Activated naive CD4-positive, alpha-beta T cell treated with anti-CD3 and anti-CD28 coated beads, Interleukin-2, amount 10 ng/mL, durations not matched to agents 7 days and 5 days (primary cell): ENCODE measurements around the gene C5orf63.

ENCODE experiments used
- CTCF ChIA-PET: fragments of 350-600 bp; sonication (Branson Sonifier 250); formaldehyde crosslinking; loops from one replicate; lab custom pipeline; 2021; ENCODE audit warnings: antibody characterized with exemption; lab: Charles Lee
- DNase-seq: peaks from one replicate; pipeline ENCODE4 v3.0.0-alpha.2; 2020
- H3K27ac Mint-ChIP-seq: one replicate; pipeline ENCODE4 v1.8.0; 2021; ENCODE audit warnings: mild to moderate bottlenecking, moderate library complexity, mixed read lengths
- H3K27me3 Mint-ChIP-seq: one replicate; pipeline ENCODE4 v1.8.0; 2021; ENCODE audit warnings: mild to moderate bottlenecking, mixed read lengths
- H3K36me3 Mint-ChIP-seq: one replicate; pipeline ENCODE4 v1.8.0; 2021; ENCODE audit warnings: mixed read lengths
- H3K4me1 Mint-ChIP-seq: one replicate; pipeline ENCODE4 v1.8.0; 2021; ENCODE audit warnings: mixed read lengths
- H3K4me3 Mint-ChIP-seq: one replicate; pipeline ENCODE4 v1.8.0; 2021; ENCODE audit warnings: mild to moderate bottlenecking, moderate library complexity, mixed read lengths
- H3K9me3 Mint-ChIP-seq: one replicate; pipeline ENCODE4 v1.8.0; 2021; ENCODE audit warnings: mixed read lengths

Gene C5orf63

DNA sequence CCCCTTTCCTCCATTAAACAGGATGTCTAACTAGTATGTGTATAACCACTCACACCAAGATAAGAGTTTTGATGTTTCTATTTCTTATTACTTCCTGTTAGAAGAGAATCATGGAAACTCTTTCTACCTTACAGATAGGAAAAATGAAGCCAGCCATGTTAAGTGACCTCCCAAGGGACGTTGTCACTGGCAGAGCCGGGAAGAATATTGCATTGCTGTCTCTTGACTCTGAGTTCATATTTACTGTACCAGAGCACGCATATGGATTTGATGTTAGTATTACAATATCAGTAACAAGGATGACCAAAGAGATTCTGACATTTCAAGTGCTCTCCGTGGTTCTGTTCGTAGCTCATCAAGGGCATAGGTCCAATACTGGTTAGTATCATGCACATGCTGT lies 12.5 kb upstream of the C5orf63 start:
- Mint-ChIP-seq H3K27ac (no peak overlapping the region), H3K36me3 (no peaks in the 10 kb centered on the region), H3K27me3 (peaks cover 3% of the 10 kb centered on the region), H3K4me1 (peaks cover 6% of the 10 kb centered on the region), H3K4me3 (no peak overlapping the region), H3K9me3 (no peaks in the 10 kb centered on the region)
- no peak for DNase-seq
- CTCF ChIA-PET = no interaction called here

- no peak for DNase-seq
- CTCF ChIA-PET = no interaction called here
- H3K4me1 Mint-ChIP-seq = peaks cover 6% of the 10 kb centered on the region
- peaks cover 5% of the 10 kb centered on the region for H3K27me3 Mint-ChIP-seq
- H3K27ac Mint-ChIP-seq = no peak overlapping the region
- no peak overlapping the region for H3K4me3 Mint-ChIP-seq
- H3K9me3 Mint-ChIP-seq = no peaks in the 10 kb centered on the region
- no peaks in the 10 kb centered on the region for H3K36me3 Mint-ChIP-seq
Measured at GRCh38 chr5:127085371-127085770, 12.1 kb upstream of the C5orf63 start.

DNA sequence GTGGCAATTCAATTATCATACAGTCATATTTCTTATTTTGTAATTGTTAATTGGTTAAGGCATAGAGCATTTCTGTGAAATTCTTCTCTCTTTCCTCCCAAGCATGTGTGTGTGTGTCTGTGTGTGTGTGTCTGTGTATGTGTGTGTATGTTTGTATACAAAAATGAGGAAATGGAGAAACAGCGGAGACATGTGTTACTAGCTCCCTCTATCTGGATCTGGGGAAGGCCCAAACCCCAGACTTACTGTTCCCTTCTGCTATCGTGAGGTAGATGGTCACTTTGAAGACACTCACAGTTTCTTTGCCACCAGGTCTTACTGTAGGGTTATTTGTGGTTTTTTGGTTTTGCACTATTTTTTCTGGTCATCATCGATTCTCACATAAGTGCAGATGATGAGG lies 11.4 kb upstream of the C5orf63 start:
- H3K36me3 Mint-ChIP-seq = no peaks in the 10 kb centered on the region
- DNase-seq = no peak
- CTCF ChIA-PET = no interaction called here
- H3K27me3 Mint-ChIP-seq = peaks cover 11% of the 10 kb centered on the region
- peaks cover 6% of the 10 kb centered on the region for H3K4me1 Mint-ChIP-seq
- no peaks in the 10 kb centered on the region for H3K9me3 Mint-ChIP-seq
- no peak overlapping the region for H3K27ac Mint-ChIP-seq
- H3K4me3 Mint-ChIP-seq = no peak overlapping the region

DNA sequence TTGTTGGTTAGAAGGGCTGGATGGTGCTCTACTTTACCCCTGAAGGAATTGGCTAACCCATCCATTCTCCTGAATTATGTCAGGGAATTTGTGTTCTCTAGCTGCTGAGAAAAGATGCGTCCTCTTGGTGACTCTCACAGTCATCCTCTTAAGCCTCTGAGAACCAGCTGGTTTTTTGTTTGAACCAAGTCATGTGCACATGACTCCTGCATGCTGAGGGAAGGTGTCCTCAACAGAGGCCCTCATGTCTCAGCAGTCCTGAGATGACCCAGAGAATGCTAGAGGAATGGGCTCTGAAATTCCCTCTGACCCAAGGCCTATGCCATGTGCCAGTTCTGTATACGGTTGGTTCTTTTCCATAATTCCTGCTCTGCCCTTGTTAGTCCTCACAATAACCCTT lies 10.4 kb upstream of the C5orf63 start:
- H3K27me3 Mint-ChIP-seq = peaks cover 11% of the 10 kb centered on the region
- H3K36me3 Mint-ChIP-seq = no peaks in the 10 kb centered on the region
- H3K9me3 Mint-ChIP-seq = no peaks in the 10 kb centered on the region
- no peaks in the 10 kb centered on the region for H3K4me1 Mint-ChIP-seq
- no peak overlapping the region for H3K27ac Mint-ChIP-seq
- DNase-seq = no peak
- CTCF ChIA-PET = no interaction called here
- no peak overlapping the region for H3K4me3 Mint-ChIP-seq

GRCh38 chr5:127079994-127080491 lies 6.7 kb upstream of the C5orf63 start:
- no peaks in the 10 kb centered on the region for H3K36me3 Mint-ChIP-seq
- H3K4me1 Mint-ChIP-seq = no peaks in the 10 kb centered on the region
- DNase-seq = no peak
- H3K4me3 Mint-ChIP-seq = no peak overlapping the region
- no peaks in the 10 kb centered on the region for H3K9me3 Mint-ChIP-seq
- CTCF ChIA-PET = interaction anchor here (0.8 kb wide), 1 partner anchor 9 kb away, joined by 3 read pairs; no protein-coding TSS in a partner anchor
- H3K27me3 Mint-ChIP-seq = peaks cover 11% of the 10 kb centered on the region
- no peak overlapping the region for H3K27ac Mint-ChIP-seq

- H3K36me3 Mint-ChIP-seq = no peaks in the 10 kb centered on the region
- no peak overlapping the region for H3K4me3 Mint-ChIP-seq
- H3K4me1 Mint-ChIP-seq = peaks cover 13% of the 10 kb centered on the region
- DNase-seq = no peak
- CTCF ChIA-PET = no interaction called here
- H3K9me3 Mint-ChIP-seq = no peaks in the 10 kb centered on the region
- no peak overlapping the region for H3K27ac Mint-ChIP-seq
- H3K27me3 Mint-ChIP-seq = peaks cover 14% of the 10 kb centered on the region
Measured at GRCh38 chr5:127077366-127077765, 4.1 kb upstream of the C5orf63 start.

GRCh38 chr5:127076315-127077129 lies 3.2 kb upstream of the C5orf63 start:
- Mint-ChIP-seq H3K4me1 (peaks cover 16% of the 10 kb centered on the region), H3K9me3 (no peaks in the 10 kb centered on the region)
- CTCF ChIA-PET = no interaction called here

GRCh38 chr5:127074466-127074865 lies 1.2 kb upstream of the C5orf63 start:
- H3K4me1 Mint-ChIP-seq = peaks cover 16% of the 10 kb centered on the region
- peaks cover 4% of the 10 kb centered on the region for H3K27me3 Mint-ChIP-seq
- CTCF ChIA-PET = no interaction called here
- no peak for DNase-seq
- no peak overlapping the region for H3K27ac Mint-ChIP-seq
- H3K4me3 Mint-ChIP-seq = no peak overlapping the region
- H3K36me3 Mint-ChIP-seq = peaks cover 3% of the 10 kb centered on the region
- no peaks in the 10 kb centered on the region for H3K9me3 Mint-ChIP-seq

More at GRCh38 chr5:127076315-127077129, 3.2 kb upstream of the C5orf63 start:
- Mint-ChIP-seq H3K36me3 (no peaks in the 10 kb centered on the region), H3K27ac (no peak overlapping the region), H3K4me3 (no peak overlapping the region), H3K27me3 (peaks cover 14% of the 10 kb centered on the region)
- no peak for DNase-seq

DNA sequence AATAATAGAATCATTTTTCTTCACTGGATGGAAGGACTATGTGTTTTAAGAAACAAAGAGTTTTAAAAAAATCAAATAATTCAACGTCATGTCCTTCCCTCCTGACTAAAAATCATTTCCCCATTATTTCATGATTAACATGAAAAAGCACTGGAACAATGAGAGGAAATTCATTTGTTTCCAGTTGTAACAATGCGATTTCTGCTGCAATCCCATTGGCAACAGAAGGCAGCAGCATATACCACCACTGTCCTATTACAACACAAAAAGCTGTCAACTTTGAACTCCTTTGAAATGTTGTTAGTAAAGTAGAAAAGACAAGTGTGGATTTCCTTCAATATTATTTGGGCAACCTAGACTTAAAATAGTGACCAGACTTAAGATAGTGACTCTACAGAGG lies 3.1 kb downstream of the C5orf63 start:
- CTCF ChIA-PET = no interaction called here
- H3K27ac Mint-ChIP-seq = no peak overlapping the region
- H3K9me3 Mint-ChIP-seq = no peaks in the 10 kb centered on the region
- DNase-seq = no peak
- H3K36me3 Mint-ChIP-seq = peaks cover 6% of the 10 kb centered on the region
- H3K27me3 Mint-ChIP-seq = peaks cover 4% of the 10 kb centered on the region
- H3K4me3 Mint-ChIP-seq = no peak overlapping the region
- peaks cover 16% of the 10 kb centered on the region for H3K4me1 Mint-ChIP-seq

GRCh38 chr5:127068493-127069214 lies 4.6 kb downstream of the C5orf63 start:
- Mint-ChIP-seq H3K27ac (no peak overlapping the region), H3K4me3 (no peak overlapping the region), H3K4me1 (peaks cover 12% of the 10 kb centered on the region), H3K36me3 (peaks cover 6% of the 10 kb centered on the region), H3K27me3 (no peaks in the 10 kb centered on the region), H3K9me3 (no peaks in the 10 kb centered on the region)
- CTCF ChIA-PET = no interaction called here
- no peak for DNase-seq

DNA sequence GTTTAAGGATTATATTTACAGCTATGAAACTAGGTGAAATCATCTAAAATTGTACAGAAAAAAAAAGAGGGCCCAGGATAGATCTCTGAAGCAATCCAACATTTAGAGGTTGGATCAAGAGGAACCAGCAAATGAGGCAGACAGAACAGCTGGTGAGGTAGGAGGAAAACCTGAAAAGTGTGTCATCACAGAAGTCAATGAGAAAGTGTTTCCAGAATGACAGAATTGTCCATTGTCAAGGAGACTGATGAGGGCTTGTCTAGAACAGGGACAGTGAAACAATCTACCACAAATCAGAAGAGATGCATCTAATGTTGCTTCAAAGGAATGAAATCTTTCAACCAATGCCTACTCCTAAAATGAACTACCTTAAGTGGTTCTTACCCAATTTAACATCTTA lies 6.6 kb downstream of the C5orf63 start:
- H3K27ac Mint-ChIP-seq = no peak overlapping the region
- no peaks in the 10 kb centered on the region for H3K9me3 Mint-ChIP-seq
- no peaks in the 10 kb centered on the region for H3K4me1 Mint-ChIP-seq
- no peak for DNase-seq
- no peaks in the 10 kb centered on the region for H3K27me3 Mint-ChIP-seq
- H3K36me3 Mint-ChIP-seq = peaks cover 6% of the 10 kb centered on the region
- CTCF ChIA-PET = no interaction called here
- no peak overlapping the region for H3K4me3 Mint-ChIP-seq

- DNase-seq = no peak
- Mint-ChIP-seq H3K36me3 (peaks cover 2% of the 10 kb centered on the region), H3K9me3 (no peaks in the 10 kb centered on the region), H3K27me3 (no peaks in the 10 kb centered on the region), H3K4me3 (no peak overlapping the region), H3K27ac (no peak overlapping the region), H3K4me1 (peaks cover 7% of the 10 kb centered on the region)
- CTCF ChIA-PET = interaction anchor here (0.6 kb wide), 1 partner anchor 78 kb away, joined by 3 read pairs; no protein-coding TSS in a partner anchor
Measured at GRCh38 chr5:127064253-127064840, 9.0 kb downstream of the C5orf63 start.

DNA sequence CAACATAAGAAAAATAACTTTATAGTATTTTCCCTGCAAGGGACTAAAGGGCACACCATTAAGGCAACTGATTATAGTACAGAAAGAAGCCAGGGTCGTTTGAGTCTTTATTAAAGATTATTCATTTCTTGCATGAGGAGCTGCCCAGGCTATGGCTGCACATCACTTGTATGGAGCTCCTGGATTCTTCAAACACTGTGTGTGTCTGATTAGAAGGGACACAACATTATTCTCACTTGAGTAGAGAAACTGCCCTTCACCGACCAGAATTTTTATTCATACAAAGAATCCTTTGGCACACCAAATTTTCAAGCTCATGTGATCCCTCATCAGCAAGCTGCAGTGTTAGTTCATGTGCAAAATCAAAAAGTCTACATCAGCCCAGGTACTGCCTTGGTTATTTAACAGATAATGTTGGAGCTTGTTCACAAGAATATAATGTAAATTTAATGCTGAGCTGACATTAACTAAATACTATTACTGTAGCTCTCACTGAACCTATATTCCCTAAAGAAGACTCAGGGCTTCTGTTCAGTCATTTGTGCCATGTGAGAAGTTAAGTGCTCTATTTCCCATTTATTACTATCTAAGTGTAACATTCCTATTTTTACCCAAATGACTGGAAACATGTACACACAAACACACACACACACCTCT lies 9.9 kb downstream of the C5orf63 start:
- Mint-ChIP-seq H3K36me3 (peaks cover 2% of the 10 kb centered on the region), H3K9me3 (no peaks in the 10 kb centered on the region), H3K27ac (no peak overlapping the region), H3K27me3 (no peaks in the 10 kb centered on the region), H3K4me1 (peaks cover 7% of the 10 kb centered on the region), H3K4me3 (no peak overlapping the region)
- DNase-seq = no peak
- CTCF ChIA-PET = no interaction called here

- Mint-ChIP-seq H3K4me1 (peaks cover 7% of the 10 kb centered on the region), H3K36me3 (peaks cover 5% of the 10 kb centered on the region), H3K9me3 (no peaks in the 10 kb centered on the region), H3K27me3 (no peaks in the 10 kb centered on the region), H3K4me3 (no peak overlapping the region), H3K27ac (no peak overlapping the region)
- no peak for DNase-seq
- CTCF ChIA-PET = no interaction called here
Measured at GRCh38 chr5:127061956-127062355, 11.3 kb downstream of the C5orf63 start.
